Brain microvascular endothelial cell (primary cell): ENCODE data around the gene IL1B.
"Not testable (repeated sequence)": the region's sequence is repeated elsewhere in the genome, so short reads cannot be mapped to it uniquely, and the experiment has no call there.

Source experiments
- DNase-seq: peaks from one replicate; pipeline ENCODE4 v3.0.0-alpha.2; 2020
- H3K27ac ChIP-seq: fragments of 250-450 bp; sonication (Bioruptor Pico); 2 replicates; pipeline ENCODE4 v1.5.1; 2020; ENCODE audit warnings: mild to moderate bottlenecking, moderate library complexity
- H3K27me3 ChIP-seq: fragments of 250-450 bp; sonication (Bioruptor Pico); replicated peaks from 2 replicates; pipeline ENCODE4 v1.5.1; 2020; ENCODE audit warnings: mild to moderate bottlenecking
- H3K36me3 ChIP-seq: fragments of 250-450 bp; sonication (Bioruptor Pico); replicated peaks from 2 replicates; pipeline ENCODE4 v1.5.1; 2020; ENCODE audit warnings: mild to moderate bottlenecking
- H3K4me3 ChIP-seq: 2 replicates; pipeline ENCODE4 v1.5.1; 2011; ENCODE audit warnings: low read depth, mild to moderate bottlenecking, control low read depth, low read length, moderate library complexity
- in situ Hi-C: cut with HindIII; loops from 2 replicates; pipeline ENCODE4 v1.10.0; 2017; ENCODE audit warnings: low sequenced_read_pairs, low pct_ligation_motif_present
- TF ChIP-seq, protein P1 (sequence below): IDR thresholded peaks from 2 replicates; pipeline ENCODE4 v1.5.1; 2011; ENCODE audit warnings: low read depth, mild to moderate bottlenecking, moderate library complexity, low read length, control low read depth, inconsistent platforms; ENCODE audit errors: missing control alignments

IL1B gene

DNA sequence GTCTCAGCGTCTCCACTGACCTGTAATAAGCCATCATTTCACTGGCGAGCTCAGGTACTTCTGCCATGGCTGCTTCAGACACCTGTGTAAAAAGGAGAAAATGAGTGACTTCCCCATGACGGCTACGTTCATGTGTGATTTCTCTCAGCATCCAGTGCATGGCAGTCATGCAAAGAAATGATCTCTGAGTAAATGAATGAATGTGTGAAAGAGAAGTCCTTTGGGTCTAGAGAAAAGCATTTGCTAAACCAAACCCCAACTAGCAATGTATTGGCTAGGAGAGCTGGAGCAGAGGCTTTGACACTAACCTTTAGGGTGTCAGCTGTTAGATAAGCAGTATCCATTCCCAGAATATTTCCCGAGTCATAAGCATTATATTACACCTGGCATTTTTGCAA lies 417 bp downstream of the IL1B start:
- no peak for DNase-seq
- Histone ChIP-seq H3K4me3 (peak overlapping the region; percentile 9), H3K27me3 (no peaks in the 10 kb centered on the region), H3K36me3 (peaks cover 29% of the 10 kb centered on the region), H3K27ac (peak overlapping the region; percentile 98)
- TF ChIP-seq, protein P1, sequence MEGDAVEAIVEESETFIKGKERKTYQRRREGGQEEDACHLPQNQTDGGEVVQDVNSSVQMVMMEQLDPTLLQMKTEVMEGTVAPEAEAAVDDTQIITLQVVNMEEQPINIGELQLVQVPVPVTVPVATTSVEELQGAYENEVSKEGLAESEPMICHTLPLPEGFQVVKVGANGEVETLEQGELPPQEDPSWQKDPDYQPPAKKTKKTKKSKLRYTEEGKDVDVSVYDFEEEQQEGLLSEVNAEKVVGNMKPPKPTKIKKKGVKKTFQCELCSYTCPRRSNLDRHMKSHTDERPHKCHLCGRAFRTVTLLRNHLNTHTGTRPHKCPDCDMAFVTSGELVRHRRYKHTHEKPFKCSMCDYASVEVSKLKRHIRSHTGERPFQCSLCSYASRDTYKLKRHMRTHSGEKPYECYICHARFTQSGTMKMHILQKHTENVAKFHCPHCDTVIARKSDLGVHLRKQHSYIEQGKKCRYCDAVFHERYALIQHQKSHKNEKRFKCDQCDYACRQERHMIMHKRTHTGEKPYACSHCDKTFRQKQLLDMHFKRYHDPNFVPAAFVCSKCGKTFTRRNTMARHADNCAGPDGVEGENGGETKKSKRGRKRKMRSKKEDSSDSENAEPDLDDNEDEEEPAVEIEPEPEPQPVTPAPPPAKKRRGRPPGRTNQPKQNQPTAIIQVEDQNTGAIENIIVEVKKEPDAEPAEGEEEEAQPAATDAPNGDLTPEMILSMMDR = no peak
- in situ Hi-C loops = no loop called here

- peaks cover 34% of the 10 kb centered on the region for H3K36me3 ChIP-seq
- TF ChIP-seq, protein P1 = no peak
- DNase-seq = no peak
- no peaks in the 10 kb centered on the region for H3K27me3 ChIP-seq
- in situ Hi-C loops = no loop called here
- H3K4me3 ChIP-seq = no peak overlapping the region
- peak overlapping the region; percentile 98 for H3K27ac ChIP-seq
Measured at GRCh38 chr2:112835536-112836162, 930 bp downstream of the IL1B start.

DNA sequence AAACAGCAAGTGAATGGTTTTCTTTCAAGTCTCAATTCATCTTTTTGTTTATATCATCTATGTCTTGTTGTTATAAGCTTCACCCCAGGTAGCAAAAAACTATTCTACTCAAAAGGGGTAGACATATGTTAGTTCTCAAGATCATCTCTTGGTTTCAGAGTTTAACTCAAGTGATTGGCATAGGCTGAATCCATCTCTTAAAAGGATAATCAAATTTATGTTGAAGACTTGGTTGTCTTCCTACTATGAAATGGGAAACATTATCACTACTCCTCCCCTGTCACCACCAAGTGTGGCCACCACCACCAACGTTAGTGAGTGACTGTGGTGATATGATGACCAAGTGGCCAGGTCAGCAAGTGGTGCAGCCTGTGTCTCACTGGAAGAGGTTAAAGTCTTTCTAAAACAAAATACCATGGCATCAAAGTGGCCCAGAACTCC lies 1.5 kb downstream of the IL1B start:
- in situ Hi-C loops = no loop called here
- TF ChIP-seq, protein P1 = no peak
- H3K27ac ChIP-seq = peak overlapping the region; percentile 98
- H3K4me3 ChIP-seq = no peak overlapping the region
- no peak for DNase-seq
- H3K36me3 ChIP-seq = peaks cover 38% of the 10 kb centered on the region
- no peaks in the 10 kb centered on the region for H3K27me3 ChIP-seq

GRCh38 chr2:112834396-112835037 lies 2.1 kb downstream of the IL1B start:
- TF ChIP-seq, protein P1 = no peak
- no peak for DNase-seq
- Histone ChIP-seq H3K27ac (peak overlapping the region; percentile 98), H3K4me3 (no peak overlapping the region), H3K36me3 (peaks cover 41% of the 10 kb centered on the region), H3K27me3 (no peaks in the 10 kb centered on the region)
- in situ Hi-C loops = no loop called here

DNA sequence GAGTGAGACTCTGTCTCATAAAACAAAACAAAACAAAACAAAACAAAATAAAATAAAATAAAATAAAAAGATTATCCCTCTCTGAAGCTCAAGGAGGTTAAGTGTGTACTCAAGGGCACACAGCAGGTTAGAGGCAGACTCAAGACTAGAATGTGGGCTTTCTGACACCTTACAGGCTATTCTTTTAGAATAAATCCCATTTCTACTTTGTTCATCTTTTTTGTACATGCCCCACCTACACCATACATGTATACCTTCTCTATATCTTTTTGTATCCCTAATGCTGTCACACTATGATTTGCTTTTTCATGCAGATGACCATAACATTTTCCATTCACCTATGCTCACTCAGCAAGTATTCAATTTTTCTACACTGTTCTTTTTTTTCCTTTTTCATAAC lies 2.6 kb downstream of the IL1B start:
- H3K4me3 ChIP-seq = no peak overlapping the region
- H3K27ac ChIP-seq = no peak overlapping the region
- DNase-seq = no peak
- in situ Hi-C loops = no loop called here
- TF ChIP-seq, protein P1 = no peak
- H3K27me3 ChIP-seq = no peaks in the 10 kb centered on the region
- peaks cover 41% of the 10 kb centered on the region for H3K36me3 ChIP-seq

GRCh38 chr2:112833639-112833931 lies 3.0 kb downstream of the IL1B start:
- H3K4me3 ChIP-seq, H3K27me3 ChIP-seq, in situ Hi-C loops, DNase-seq, H3K27ac ChIP-seq: not testable (repeated sequence)
- peaks cover 41% of the 10 kb centered on the region for H3K36me3 ChIP-seq
